Endodermal cell (in vitro differentiated cells): ENCODE results near the gene RSRC2. TPM values are rescaled to one million over a fixed set of nuclear protein-coding genes. Genes with fewer than 3 reads are reported as not detected.
"Not testable (repeated sequence)": the region's sequence is repeated elsewhere in the genome, so short reads cannot be mapped to it uniquely, and the experiment has no call there.

Experiments used
- DNase-seq: peaks from one replicate; pipeline ENCODE4 v3.0.0-alpha.2; 2017
- H3K27ac ChIP-seq: 2 replicates; pipeline ENCODE4 v1.5.1; 2013; ENCODE audit warnings: mild to moderate bottlenecking, low read depth, low read length, moderate library complexity
- H3K27me3 ChIP-seq: 2 replicates; pipeline ENCODE4 v1.6.1; 2013; ENCODE audit warnings: mild to moderate bottlenecking, low read length, moderate library complexity; ENCODE audit not compliant: insufficient read depth, control insufficient read depth, poor library complexity, severe bottlenecking
- H3K36me3 ChIP-seq: 2 replicates; pipeline ENCODE4 v1.7.0; 2013; ENCODE audit warnings: mild to moderate bottlenecking, low read length, moderate library complexity; ENCODE audit not compliant: control insufficient read depth, insufficient read depth
- H3K4me1 ChIP-seq: one replicate; pipeline ENCODE4 v1.7.0; 2013; ENCODE audit warnings: low read length; ENCODE audit not compliant: control insufficient read depth, insufficient read depth
- H3K4me3 ChIP-seq: 2 replicates; pipeline ENCODE4 v1.5.1; 2013; ENCODE audit warnings: mild to moderate bottlenecking, low read length, moderate library complexity
- H3K9ac ChIP-seq: 2 replicates; pipeline ENCODE4 v1.6.1; 2013; ENCODE audit warnings: mild to moderate bottlenecking, low read length, moderate library complexity; ENCODE audit not compliant: poor library complexity, severe bottlenecking; ENCODE audit errors: extremely low read depth
- H3K9me3 ChIP-seq: 2 replicates; pipeline ENCODE4 v1.6.1; 2013; ENCODE audit warnings: mild to moderate bottlenecking, low read length, moderate library complexity; ENCODE audit not compliant: control insufficient read depth
- H3K27ac Mint-ChIP-seq: 2 replicates; pipeline ENCODE4 v1.8.0; 2020; ENCODE audit warnings: mixed read lengths
- H3K27me3 Mint-ChIP-seq: 2 replicates; pipeline ENCODE4 v1.8.0; 2021; ENCODE audit warnings: mild to moderate bottlenecking, mixed read lengths; ENCODE audit not compliant: insufficient read depth
- H3K36me3 Mint-ChIP-seq: 2 replicates; pipeline ENCODE4 v1.8.0; 2020; ENCODE audit warnings: low read depth, mixed read lengths
- H3K4me1 Mint-ChIP-seq: 2 replicates; pipeline ENCODE4 v1.8.0; 2020; ENCODE audit warnings: mixed read lengths
- H3K4me3 Mint-ChIP-seq: 2 replicates; pipeline ENCODE4 v1.8.0; 2020; ENCODE audit warnings: mild to moderate bottlenecking, moderate library complexity, mixed read lengths
- H3K9me3 Mint-ChIP-seq: 2 replicates; pipeline ENCODE4 v1.8.0; 2020; ENCODE audit warnings: mild to moderate bottlenecking, mixed read lengths
- WGBS, 2 experiments: methylation state at CpG; one replicate each; pipeline versions ENCODE4 v1.1.5 to v1.1.7; 2013; ENCODE audit warnings: missing lambda C conversion rate in 2 of 2, mixed read lengths in 1 of 2; ENCODE audit not compliant: insufficient coverage in 1 of 2, insufficient read length in 1 of 2; 5-methylcytosine and 5-hydroxymethylcytosine counted together
- total RNA-seq, 2 donors: library from RNA; stranded (reverse); fragmentation: NEBNext Ultra II Directional in 1 of 2; extraction: Animal tissue kit (Norgen Biotek cat#: 25700) in 1 of 2; gene quantifications; 2 replicates in 1 of 2; 3 replicates in 1 of 2; pipeline ENCODE4 v1.2.1, GENCODE V29; 2021
- TF ChIP-seq, protein P1 (sequence below): fragments of 200-600 bp; sonication (generic); conservative IDR thresholded peaks from 2 replicates; pipeline ENCODE4 v1.5.0; 2021; ENCODE audit warnings: antibody characterized with exemption, mild to moderate bottlenecking

The RSRC2 gene
- total RNA-seq, 2 donors from 2014 or later: 88.1 to 111 TPM

DNA sequence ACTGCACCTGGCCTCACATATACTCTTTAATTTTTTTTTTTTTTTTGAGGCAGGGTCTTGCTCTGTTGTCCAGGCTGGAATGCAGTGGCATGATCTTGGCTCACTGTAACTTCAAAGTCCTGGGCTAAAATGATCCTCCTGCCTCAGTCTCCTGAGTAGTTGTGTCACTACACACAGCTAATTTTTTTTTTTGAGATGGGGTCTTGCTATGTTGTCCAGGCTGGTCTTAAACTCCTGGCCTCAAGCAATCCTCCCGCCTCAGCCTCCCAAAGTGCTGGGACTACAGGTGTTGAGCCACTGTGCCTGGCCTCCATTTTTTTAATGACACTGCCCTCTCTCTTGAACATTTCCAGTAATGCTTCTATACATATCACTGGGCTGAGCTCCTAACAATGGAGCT, 42.4 kb downstream of the RSRC2 start:
- H3K9me3 ChIP-seq, H3K27me3 ChIP-seq, H3K27me3 Mint-ChIP-seq, H3K27ac Mint-ChIP-seq, H3K9ac ChIP-seq, H3K4me1 Mint-ChIP-seq, H3K9me3 Mint-ChIP-seq, H3K4me1 ChIP-seq, H3K4me3 ChIP-seq, DNase-seq, H3K4me3 Mint-ChIP-seq, H3K27ac ChIP-seq: not testable (repeated sequence)
- H3K36me3 Mint-ChIP-seq: peaks cover 64% of the 10 kb centered on the region
- H3K36me3 ChIP-seq: peaks cover 86% of the 10 kb centered on the region
- WGBS, 2 experiments: 89 to 100% methylated on average over 1 of the region's 1 CpG

DNA sequence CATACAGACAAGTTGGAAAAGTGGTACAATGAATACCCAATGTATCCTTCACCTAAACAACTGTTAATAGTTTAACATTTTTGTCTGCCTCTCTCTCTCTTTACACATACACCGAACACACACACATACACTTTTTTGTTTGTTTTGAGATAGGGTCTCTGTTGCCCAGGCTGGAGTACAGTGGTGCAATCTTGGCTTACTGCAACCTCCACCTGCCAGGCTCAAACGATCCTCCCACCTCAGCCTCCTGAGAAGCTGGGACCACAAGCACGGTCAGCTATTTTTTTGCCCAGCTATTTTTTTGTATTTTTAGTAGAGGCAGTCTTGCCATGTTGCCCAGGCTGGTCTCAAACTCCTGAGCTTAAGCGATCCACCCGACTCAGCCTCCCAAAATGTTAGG, 42.8 kb downstream of the RSRC2 start:
- no peak overlapping the region for H3K27ac ChIP-seq
- H3K36me3 ChIP-seq: peaks cover 86% of the 10 kb centered on the region
- no peaks in the 10 kb centered on the region for H3K9me3 ChIP-seq
- Mint-ChIP-seq H3K4me3 (no peak overlapping the region), H3K36me3 (peaks cover 62% of the 10 kb centered on the region), H3K27ac (no peak overlapping the region), H3K9me3 (no peaks in the 10 kb centered on the region), H3K27me3 (no peaks in the 10 kb centered on the region), H3K4me1 (no peaks in the 10 kb centered on the region)
- no peak overlapping the region for H3K4me3 ChIP-seq
- H3K27me3 ChIP-seq: no peaks in the 10 kb centered on the region
- no peaks in the 10 kb centered on the region for H3K4me1 ChIP-seq
- TF ChIP-seq, protein P1, sequence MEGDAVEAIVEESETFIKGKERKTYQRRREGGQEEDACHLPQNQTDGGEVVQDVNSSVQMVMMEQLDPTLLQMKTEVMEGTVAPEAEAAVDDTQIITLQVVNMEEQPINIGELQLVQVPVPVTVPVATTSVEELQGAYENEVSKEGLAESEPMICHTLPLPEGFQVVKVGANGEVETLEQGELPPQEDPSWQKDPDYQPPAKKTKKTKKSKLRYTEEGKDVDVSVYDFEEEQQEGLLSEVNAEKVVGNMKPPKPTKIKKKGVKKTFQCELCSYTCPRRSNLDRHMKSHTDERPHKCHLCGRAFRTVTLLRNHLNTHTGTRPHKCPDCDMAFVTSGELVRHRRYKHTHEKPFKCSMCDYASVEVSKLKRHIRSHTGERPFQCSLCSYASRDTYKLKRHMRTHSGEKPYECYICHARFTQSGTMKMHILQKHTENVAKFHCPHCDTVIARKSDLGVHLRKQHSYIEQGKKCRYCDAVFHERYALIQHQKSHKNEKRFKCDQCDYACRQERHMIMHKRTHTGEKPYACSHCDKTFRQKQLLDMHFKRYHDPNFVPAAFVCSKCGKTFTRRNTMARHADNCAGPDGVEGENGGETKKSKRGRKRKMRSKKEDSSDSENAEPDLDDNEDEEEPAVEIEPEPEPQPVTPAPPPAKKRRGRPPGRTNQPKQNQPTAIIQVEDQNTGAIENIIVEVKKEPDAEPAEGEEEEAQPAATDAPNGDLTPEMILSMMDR: no peak
- 91 to 92% methylated on average over 4 to 5 of the region's 5 CpGs for WGBS, 2 experiments
- H3K9ac ChIP-seq: no peak overlapping the region
- DNase-seq: no peak

DNA sequence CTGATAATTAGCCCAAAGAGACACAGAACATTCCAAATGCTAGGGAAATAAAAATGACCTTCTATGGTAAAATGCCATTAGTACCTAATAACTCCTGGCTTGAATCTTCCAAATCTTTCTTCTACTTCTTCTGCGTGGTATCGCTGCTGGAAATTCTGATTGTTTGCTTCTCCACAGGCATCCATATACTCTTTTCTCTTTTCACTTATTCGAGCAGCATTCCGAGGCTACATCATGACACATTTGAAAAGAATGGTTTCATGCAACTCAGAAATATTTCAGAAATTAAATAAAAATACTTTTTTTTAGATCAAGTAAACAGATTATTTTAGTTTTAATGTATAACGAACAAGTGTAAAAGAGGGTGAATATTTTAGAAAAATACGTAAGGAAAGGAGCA, 44.9 kb downstream of the RSRC2 start:
- Mint-ChIP-seq H3K4me3 (no peak overlapping the region), H3K36me3 (peaks cover 66% of the 10 kb centered on the region), H3K4me1 (no peaks in the 10 kb centered on the region), H3K9me3 (no peaks in the 10 kb centered on the region), H3K27me3 (no peaks in the 10 kb centered on the region), H3K27ac (no peak overlapping the region)
- Histone ChIP-seq H3K4me1 (no peaks in the 10 kb centered on the region), H3K4me3 (no peak overlapping the region), H3K36me3 (peaks cover 90% of the 10 kb centered on the region), H3K9ac (no peak overlapping the region), H3K9me3 (no peaks in the 10 kb centered on the region), H3K27ac (no peak overlapping the region), H3K27me3 (no peaks in the 10 kb centered on the region)
- no peak for DNase-seq
- 90 to 100% methylated on average over 2 to 4 of the region's 6 CpGs for WGBS, 2 experiments
- TF ChIP-seq, protein P1: no peak

DNA sequence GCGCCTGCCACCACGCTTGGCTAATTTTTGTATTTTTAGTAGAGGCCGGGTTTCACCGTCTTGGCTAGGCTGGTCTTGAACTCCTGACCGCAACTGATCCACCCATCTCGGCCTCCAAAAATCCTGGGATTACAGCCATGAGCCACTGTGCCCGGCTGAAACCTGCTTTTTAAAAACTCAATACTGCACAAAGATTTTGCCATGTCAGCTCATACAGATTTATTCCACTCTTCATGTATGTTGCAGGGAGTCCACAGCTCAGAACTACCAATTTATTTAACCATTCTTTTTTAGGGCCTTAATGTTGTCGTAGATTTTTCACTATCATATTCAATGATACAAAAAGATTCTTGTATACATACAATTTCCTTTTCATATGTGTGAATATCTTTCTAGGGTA, 46.0 kb downstream of the RSRC2 start:
- peaks cover 93% of the 10 kb centered on the region for H3K36me3 ChIP-seq
- peak; percentile 32 for DNase-seq

More for the DNA sequence above, 46.0 kb downstream of the RSRC2 start:
- Histone ChIP-seq H3K27ac (no peak overlapping the region), H3K4me1 (no peaks in the 10 kb centered on the region), H3K9ac (no peak overlapping the region), H3K27me3 (no peaks in the 10 kb centered on the region), H3K4me3 (no peak overlapping the region), H3K9me3 (no peaks in the 10 kb centered on the region)
- H3K9me3 Mint-ChIP-seq: no peaks in the 10 kb centered on the region
- peaks cover 68% of the 10 kb centered on the region for H3K36me3 Mint-ChIP-seq
- H3K4me3 Mint-ChIP-seq: no peak overlapping the region
- no peak overlapping the region for H3K27ac Mint-ChIP-seq
- H3K4me1 Mint-ChIP-seq: no peaks in the 10 kb centered on the region
- H3K27me3 Mint-ChIP-seq: no peaks in the 10 kb centered on the region
- 94 to 96% methylated on average over 7 to 8 of the region's 8 CpGs for WGBS, 2 experiments
- TF ChIP-seq, protein P1: no peak
